NCI-H1930 (cell line): ENCODE measurements around the gene KCNMB3.
"Not testable (repeated sequence)": the region's sequence is repeated elsewhere in the genome, so short reads cannot be mapped to it uniquely, and the experiment has no call there.

ENCODE experiments used
- DNase-seq, 2 experiments: peaks; one replicate each; lab custom pipeline; 2025; lab: John Stamatoyannopoulos, UW

KCNMB3 gene, protein sequence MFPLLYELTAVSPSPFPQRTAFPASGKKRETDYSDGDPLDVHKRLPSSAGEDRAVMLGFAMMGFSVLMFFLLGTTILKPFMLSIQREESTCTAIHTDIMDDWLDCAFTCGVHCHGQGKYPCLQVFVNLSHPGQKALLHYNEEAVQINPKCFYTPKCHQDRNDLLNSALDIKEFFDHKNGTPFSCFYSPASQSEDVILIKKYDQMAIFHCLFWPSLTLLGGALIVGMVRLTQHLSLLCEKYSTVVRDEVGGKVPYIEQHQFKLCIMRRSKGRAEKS

DNA sequence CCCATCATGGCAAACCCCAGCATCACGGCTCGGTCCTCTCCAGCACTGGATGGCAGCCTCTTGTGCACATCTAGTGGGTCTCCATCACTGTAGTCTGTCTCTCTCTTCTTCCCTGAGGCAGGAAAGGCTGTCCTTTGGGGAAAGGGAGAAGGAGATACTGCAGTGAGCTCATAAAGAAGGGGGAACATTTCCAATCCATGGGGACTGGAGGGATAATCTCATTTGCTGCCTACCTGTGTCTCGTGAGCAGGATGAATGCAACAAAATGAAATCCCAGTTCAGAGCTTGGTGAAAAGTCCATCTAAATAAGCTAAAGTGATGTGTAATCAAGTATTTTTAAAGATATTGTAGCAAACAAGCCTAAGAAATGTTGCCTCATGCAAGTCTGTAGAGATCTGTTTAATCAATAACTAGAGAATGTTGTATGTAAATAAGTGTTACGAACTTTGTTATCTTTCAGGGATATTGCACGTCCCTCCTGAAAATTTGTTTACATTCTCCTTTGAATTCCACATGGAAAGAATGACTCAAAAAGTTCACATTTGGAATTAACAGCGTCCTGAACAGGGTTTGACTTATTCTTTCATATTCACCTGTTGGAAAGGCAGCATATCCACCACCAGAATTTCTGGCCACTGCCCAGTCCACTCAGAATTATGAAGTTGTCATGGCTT, at the start of gene KCNMB3:
TSS of gene KCNMB3 (minus strand) at position 312 of the 674 bp plus-strand sequence. CDS start at position 188, 124 bp downstream.
- DNase-seq = no peak

DNA sequence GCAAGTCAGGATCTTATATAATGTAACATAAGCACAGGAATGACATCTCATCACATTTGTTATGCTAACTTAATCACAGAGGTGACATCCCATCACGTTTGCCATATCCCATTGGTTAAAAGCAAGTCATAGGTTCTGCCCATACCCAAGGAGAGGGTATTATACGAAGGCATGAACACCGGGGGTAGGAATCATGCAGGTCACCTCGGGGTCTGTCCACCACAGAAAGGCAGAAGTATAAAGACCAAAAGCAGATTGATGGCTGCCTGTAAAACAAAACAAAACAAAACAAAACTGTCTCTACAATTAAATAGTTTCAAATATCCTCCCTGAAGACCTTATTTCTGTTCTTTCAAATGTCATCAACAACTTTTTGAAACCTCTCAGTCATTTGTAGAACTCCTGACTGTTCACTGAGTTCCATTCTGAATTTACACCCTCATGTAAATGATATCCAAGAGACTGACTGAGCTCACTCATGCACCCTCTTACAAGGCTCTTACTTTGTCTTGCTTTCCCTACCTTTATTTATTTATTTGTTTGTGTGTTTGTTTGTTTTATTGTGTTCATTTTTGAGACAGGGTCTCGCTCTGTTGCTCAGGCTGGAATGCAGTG, 49.2 kb upstream of the KCNMB3 start:
- DNase-seq = no peak

DNA sequence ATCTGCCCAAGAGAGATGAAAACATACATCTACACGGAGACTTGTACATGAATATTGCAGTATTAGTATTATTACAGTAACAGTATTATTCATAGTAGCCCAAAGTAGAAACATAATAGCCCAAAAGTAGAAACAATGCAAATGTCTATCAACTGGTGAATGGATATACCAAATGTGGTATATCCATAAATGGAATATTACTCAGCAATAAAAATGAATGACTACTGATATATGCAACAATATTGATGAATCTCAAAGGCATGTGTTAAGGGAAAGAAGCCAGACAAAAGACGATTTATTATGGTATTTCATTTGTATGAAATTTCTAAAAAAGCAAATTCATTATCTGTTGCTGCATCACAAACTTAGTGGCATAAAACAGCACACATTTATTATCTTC, 48.4 kb upstream of the KCNMB3 start:
- DNase-seq = no peak

DNA sequence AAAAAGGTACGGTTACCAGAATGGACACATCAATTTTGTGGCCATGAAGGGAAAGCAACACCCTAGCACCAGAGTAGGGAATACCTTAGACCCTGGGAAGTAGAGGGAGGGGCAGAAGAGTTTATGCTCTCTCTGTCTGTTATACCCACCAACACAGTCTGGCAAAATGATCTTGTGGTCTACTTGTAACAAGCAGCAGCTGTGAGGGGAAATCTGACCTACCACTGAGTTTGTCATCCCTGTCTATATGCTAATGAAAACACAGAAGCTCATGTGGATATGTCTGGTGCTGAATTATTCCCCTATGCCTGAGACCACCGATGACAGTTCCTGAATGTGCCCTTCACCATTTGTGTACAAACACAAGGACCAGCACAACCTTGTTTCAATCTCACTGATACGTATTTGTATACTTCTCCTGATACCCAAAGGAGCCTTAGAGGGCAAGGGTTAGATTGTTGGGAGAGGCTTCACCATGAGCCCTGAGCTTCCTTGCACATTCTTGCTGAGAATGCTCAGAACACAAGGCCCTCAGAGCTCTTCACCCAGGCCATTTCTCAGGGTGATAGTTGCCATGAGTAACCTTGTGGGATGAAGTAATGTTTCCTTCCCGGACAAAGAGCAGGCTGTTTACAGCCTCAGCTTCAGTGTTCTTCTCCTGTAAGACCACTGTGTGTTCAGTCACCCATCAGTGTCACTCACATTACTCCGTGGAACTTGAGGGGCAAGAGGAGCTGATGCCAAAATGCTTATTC, 47.2 kb upstream of the KCNMB3 start:
- no peak for DNase-seq

DNA sequence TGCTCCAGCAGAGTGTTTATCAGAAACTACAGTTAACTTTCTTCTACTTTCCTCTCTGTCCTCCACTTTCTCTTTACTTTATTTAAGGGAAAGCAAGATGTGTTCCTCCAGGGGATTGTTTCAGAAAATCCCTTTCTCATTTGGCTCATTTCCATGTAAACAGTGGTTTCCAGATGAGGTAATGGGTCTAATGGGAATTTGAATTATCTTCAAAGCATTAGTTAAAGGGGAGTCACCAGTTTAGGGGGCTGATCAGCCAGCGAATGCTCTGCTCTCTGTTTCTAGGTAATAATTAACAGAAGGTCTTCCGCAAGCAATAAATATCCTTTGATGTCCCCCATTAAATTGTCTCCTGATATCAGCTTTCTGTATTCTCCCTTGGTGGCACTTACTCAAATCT, 41.5 kb upstream of the KCNMB3 start:
- DNase-seq = no peak

DNA sequence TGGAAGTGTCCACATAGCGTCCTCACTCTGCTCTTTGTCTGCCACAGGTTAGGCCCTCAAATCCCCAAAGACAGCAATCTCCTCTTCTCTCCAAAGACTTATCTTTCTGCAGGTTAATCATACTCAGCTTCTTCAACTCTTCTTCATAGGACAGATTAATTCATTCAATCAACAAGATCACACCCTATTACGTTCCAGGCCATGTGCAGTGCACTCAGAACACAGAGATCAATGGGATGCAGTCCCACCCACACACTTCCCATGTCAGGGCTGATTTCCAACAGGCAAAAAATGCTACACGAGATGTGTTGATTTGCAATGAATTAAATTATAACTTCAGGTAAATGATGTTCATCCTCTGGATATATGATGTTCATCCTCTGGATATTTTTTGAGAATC, 38.4 kb upstream of the KCNMB3 start:
- DNase-seq = no peak

DNA sequence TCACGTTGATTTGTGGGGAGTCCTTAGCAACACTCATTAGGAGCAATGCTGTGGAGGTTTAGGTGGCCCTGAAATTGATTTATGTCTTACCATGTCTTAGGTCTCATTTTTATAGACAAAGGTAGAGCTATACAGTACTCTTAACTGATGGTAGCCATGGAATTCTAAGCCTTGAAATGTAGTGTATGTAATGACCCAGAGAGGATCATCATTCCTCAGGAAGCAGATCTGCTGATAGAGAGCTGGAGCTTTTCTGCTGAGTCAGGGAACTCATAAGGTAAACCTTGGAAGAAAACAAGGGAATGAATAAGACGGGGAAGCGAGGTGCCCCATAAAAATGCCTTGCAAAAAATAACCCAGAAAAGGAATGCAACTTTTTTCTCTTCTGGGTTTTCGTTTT, 37.9 kb upstream of the KCNMB3 start:
- no peak for DNase-seq

DNA sequence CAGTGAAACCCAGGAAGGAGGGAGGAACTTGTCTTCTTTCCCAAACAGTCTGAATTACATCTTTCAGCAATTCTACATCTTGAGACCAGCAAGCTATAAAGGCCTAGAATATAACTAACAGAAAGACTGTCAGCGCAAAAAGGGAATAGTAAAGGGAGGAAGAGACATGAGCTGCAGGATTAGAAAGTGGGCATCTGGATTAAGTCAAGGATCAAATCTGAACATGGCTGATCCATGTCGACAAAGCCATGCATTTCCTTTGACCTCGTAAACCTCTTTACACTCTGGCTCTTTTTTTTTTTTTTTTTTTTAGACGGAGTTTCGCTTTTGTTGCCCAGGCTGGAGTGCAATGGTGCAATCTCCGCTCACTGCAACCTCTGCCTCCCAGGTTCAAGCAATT, 35.4 kb upstream of the KCNMB3 start:
- no peak for DNase-seq

DNA sequence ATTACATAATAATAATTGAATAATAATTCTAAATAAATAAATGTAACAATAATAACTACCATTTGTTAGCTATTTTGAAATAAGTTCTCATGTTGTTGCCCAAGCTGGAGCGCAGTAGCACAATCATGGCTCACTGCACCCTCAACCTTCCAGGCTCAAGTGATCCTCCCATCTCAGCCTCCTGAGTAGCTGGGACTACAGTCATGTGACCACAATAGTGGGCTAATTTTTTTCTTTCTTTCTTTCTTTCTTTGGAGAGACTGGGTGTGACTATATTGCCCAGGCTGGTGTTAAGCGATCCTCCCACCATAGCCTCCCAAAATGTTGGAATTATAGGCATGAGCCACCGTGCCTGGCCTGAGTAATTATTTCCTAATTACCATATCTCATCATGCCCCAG, 30.9 kb upstream of the KCNMB3 start:
- no peak for DNase-seq

DNA sequence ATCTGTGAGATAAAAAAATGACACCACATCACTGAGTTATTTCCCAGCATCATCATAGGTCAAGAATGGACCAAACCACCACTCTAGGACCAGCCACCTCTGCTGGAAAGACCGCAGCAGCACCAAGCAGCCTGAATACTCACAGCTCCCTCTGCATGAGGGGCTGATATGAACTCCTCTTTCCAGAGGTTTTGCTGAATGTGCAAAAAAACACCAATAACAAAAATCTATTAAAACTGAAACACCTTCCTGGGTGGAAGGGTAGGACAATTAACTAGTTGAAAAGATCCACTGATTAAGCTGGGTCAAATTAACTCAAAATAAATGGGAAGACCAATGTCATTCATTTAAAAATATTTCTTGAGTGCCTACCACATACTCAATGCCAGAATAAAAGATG, 28.9 kb upstream of the KCNMB3 start:
- no peak for DNase-seq

DNA sequence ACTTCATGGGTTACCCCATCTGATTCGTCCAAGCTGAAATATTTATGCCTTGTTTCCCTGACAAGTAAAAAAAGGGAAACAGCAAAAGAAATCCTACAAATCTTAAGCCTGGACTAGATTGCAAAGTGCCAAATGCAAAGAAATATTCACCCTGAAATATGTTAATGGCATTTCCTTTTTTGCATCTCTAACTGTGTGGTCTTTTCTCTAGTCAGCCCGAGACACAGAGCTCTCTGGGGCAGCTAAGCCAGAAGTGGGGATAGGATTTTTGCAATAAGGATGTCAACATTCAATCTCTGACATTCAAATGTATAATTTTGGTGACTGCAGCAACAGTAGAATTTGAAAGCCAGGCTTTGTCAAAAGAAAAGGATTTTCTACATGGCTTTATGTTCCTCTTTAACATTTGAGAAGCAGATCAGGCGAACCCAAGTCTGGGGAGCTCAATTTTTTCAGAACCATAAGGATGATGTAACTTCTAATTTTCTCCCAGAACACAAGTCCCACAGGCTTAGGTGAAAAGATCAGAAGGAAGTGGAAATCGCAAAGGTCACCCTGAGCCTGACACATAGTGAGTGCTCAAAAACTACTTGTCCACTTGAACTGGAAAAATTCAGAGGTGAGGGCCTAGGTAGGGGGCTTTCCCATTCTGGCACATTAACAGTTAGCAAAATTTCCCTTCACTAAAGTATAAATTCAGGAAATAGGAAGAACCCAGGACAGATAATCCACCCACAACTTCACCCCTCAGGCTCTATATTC, 28.2 kb upstream of the KCNMB3 start:
- DNase-seq = no peak

DNA sequence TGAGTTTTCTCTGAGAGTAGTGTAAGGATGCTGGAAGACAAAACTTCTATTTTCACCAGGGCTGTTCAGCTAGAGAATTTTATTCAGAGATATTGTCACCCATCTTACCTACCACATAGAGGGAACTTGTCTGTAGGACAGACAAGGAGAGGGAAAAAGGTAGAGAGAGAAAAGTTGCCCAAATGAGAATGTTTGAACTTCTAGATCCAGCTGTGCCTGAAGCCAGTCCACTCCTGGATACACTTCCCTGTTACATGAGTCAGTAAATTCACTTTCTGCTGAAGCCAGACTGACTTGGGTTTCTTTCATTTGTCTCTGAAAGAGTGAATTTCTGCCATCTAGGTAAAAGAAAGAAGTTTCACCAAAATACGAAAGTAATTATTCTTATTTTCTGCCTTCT, 27.2 kb upstream of the KCNMB3 start:
- no peak for DNase-seq

DNA sequence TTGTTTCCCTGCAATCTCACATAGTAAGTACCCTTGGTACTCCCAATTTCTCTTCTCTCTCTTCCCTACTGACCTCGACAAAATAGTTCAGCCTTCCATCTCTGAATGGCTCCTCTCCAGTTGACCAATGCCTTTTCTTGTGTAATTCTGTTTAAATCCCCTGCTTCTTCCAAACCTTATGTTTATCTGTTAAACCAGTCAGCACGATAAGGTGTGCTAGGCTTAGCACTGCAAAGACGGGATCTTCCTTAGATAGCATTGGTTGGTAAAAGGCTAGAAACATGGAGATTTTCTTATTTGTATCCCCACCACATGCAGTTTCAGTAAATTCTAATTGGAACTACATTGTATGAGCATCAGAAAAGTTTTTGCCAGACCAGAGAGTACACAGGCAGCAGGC, 25.8 kb upstream of the KCNMB3 start:
- DNase-seq = no peak

DNA sequence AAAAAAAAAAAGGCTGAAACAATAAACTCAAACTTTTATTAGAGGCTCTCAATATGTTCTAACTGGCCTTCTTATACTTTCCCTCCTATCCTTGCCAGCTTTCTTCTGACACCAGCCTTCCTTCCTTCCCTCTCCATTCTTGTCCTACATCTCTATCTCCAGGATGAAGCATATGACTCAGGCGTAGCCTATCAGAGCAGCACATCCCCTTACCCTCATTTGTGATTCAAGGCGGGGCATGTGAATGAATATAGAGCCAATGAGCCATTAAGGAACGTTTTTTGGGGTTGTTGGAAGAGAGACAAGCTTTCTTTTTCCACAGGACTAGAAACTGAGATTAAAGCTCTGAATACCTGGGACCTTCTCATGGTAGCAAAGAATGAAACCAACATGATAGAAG, 25.1 kb upstream of the KCNMB3 start:
- DNase-seq = no peak

DNA sequence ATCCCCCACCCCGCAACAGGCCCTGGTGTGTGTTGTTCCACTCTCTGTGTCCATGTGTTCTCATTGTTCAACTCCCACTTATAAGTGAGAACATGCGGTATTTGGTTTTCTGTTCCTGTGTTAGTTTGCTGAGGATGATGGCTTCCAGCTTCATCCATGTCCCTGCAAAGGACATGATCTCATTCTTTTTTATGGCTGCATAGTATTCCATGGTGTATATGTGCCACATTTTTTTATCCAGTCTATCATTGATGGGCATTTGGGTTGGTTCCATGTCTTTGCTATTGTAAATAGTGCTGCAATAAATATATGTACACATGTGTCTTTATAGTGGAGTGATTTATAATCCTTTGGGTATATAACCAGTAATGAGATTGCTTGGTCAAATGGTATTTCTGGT, 23.5 kb upstream of the KCNMB3 start:
- DNase-seq = not testable (repeated sequence)

DNA sequence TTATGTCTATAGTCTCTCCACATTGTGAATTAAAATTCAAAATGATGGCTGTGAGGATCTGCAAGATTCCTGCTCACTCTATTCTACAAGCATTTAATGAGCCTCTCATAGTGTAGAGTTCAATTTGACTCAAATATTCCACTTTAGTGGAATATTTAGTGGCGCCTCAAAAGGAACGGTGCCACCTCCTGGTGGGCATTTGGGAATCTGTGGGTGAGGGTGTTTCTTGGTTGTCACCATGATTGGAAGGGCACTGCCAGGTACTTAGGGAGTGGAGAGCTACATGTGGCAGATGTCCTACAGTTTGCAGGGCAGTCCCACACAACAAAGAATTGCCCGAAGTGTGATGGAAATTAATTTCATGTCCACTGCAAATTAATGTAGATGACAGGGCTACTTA, 21.5 kb upstream of the KCNMB3 start:
- no peak for DNase-seq

DNA sequence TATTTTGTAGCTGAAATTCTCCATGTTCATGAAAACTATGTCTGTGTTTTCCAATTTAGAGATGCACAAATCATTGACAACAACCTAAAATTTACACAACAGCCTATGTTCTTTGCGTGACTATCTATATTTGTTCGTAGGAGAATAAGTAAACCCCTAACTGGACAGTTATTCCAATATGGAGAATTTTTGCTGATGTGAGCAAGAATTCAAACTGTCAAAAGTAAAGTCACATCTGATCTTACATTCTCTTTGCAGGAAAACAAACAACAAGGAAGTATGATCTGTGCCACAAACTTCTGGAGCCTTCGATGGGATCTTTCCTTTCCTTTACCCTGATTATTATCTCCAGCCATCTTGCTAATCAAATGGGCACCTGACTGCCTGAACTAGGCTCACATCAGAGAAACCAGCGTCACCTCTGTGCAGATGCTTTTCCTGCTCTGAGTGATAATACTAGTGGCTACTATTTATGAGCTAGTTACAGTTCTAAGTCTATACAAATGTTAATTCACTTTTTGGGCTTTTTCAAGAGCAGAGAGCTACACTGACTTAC, 18.3 kb upstream of the KCNMB3 start:
- no peak for DNase-seq

DNA sequence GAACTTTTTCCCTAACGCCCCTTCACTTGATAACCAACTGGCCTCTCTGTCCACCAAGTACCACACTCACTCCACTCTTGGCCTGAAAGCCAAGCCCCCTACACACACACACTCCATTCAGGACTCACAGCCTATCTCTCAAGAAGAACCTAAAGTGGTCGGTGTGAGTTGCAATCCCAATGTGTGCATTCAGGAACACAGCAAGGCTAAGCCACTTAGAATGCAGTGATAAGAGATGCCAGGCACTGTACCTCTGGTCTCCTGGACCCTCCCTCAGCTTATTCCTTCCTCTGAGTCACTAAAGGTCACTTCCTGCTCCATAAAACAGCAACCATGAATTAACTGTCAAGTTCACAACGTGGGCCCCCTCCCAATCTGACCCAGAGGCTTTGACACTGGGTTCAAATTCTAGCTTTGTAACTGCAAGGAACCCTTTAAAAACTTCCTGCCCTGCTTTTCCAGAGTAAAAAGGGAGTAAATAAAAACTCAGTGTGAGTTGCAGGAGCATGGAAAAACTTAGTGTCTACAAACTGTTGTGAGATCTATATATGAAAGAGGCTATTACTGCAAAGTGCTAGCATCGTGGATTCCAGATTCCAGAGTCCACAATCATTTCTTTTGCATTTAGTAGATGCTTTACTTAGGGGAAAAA, 17.6 kb upstream of the KCNMB3 start:
- DNase-seq = no peak

DNA sequence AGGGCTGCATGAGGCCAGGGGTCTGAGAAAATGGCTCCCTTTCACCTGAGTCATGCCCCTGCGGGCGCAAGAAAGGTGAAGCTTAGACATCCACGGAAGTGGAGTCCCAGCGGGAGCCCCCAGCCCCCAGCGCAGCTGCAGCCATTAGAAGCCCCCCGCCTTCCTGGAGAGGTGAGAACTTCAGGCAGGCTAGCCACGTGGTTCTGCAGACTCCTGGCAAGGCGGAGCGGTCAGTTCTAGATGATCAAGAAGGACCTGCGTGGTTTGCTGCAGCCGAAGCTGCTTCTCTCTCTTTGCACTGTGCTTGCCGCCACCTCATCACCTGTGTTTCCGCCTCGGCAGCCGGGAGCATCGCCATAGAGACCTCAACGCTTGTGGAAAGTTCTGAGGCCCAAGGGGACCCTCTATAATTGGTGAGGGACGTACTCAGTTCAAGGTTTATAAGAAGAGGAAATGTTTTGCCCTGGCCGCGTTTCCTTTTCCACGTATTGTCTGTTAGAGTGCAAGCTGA, 15.8 kb upstream of the KCNMB3 start:
- DNase-seq = no peak

DNA sequence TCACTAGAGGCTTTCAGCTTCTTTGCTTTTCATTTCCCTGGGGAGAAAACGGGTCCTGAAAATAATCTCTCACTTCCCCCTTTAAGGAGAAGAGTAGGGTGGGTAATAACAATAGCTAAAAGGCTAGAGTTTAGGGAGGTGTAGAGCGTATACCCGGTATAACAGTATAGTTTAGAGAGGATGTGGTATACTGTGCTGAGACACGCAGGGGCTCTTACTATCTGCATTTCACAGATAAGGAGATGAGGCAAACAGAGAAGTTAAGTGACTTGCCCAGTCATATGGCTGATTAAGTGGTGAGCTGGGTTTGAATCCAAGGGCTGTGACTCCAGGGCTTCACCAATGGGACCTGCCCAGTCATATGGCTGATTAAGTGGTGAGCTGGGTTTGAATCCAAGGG, 15.0 kb upstream of the KCNMB3 start:
- DNase-seq = no peak

DNA sequence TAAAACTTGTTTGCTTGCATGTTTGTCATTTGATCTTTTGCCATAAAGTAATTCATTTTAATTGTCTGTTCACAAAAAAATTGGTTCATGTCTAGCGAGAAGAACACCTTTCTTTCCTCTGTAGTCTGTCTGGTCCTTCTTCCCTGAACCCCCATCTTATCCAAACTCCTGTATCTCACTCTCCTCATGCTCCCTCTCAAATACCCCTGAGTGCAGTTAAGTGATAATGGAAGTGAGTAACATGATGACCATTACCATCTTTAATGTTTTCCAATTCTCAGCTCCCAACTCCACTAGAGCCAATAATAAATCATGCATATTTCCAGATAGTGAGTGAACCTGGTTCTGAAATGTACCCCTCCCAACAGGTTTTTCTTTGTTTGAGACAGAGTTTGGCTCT, 14.2 kb upstream of the KCNMB3 start:
- DNase-seq = no peak
